Testis (tissue), 3 donors: ENCODE results near the gene PTGFRN. TPM values are rescaled to one million over a fixed set of nuclear protein-coding genes. Genes with fewer than 3 reads are reported as not detected.

Experiments used
- DNase-seq: peaks from one replicate; pipeline ENCODE4 v3.0.0-alpha.2; 2019
- H3K27ac ChIP-seq, 2 donors: fragments of 200-600 bp; sonication (generic); one replicate each; pipeline ENCODE4 v1.5.1; 2019
- H3K27me3 ChIP-seq: fragments of 200-600 bp; sonication (generic); one replicate; pipeline ENCODE4 v1.5.1; 2019
- H3K36me3 ChIP-seq: fragments of 200-600 bp; sonication (generic); one replicate; pipeline ENCODE4 v1.5.1; 2017; ENCODE audit warnings: low read depth; ENCODE audit errors: missing control alignments
- H3K4me1 ChIP-seq: fragments of 200-600 bp; sonication (generic); one replicate; pipeline ENCODE4 v1.5.1; 2019
- H3K4me3 ChIP-seq, 2 donors: fragments of 200-600 bp; sonication (generic); one replicate each; pipeline ENCODE4 v1.5.1; 2017 to 2019
- H3K9me3 ChIP-seq: fragments of 200-600 bp; sonication (generic); one replicate; pipeline ENCODE4 v1.5.1; 2017
- CTCF ChIP-seq, 3 experiments: fragments of 450-650 bp in 2 of 3; fragments of 200-600 bp in 1 of 3; sonication (generic) in 1 of 3; IDR thresholded peaks; one replicate each; pipeline ENCODE4 v1.5.1; 2016 to 2019; ENCODE audit warnings: antibody characterized with exemption in 3 of 3, mild to moderate bottlenecking in 2 of 3, moderate library complexity in 1 of 3
- POLR2A ChIP-seq: fragments of 450-650 bp; IDR thresholded peaks from one replicate; pipeline ENCODE4 v1.6.1; 2017; ENCODE audit warnings: antibody characterized with exemption, mild to moderate bottlenecking, moderate library complexity
- WGBS, 2 donors: methylation state at CpG; one replicate each; pipeline ENCODE4 v1.1.5; 2018; 5-methylcytosine and 5-hydroxymethylcytosine counted together
- intact Hi-C: fragments of 100-400 bp; cut with DNase I; formaldehyde crosslinking; loops from one replicate; pipeline ENCODE4 v1.15.1; 2023; ENCODE audit warnings: low total_unique reads
- polyA plus RNA-seq: library from polyadenylated mRNA; stranded (reverse); fragments of 350-450 nt; fragmentation: Illumina TruSeq; extraction: RNeasy Lipid Tissue Mini Kit (QIAGEN cat#74804); gene quantifications from one replicate; pipeline ENCODE4 v1.2.3, GENCODE V29; 2014; ENCODE audit warnings: low read depth, low replicate concordance; ENCODE audit not compliant: insufficient read depth
- total RNA-seq, 2 donors: library from RNA; depleted of rRNA; stranded (reverse); fragments of >200 nt; gene quantifications; one replicate each; pipeline ENCODE4 v1.2.3, GENCODE V29; 2016

PTGFRN gene
- total and polyA plus RNA-seq, 3 donors from 2014 or later, result 26.8 to 32.0 (median 28.1) TPM

- H3K4me3 ChIP-seq, result no peak overlapping the region
- H3K27ac ChIP-seq, result no peak overlapping the region
- no peaks in the 10 kb centered on the region for H3K36me3 ChIP-seq
- WGBS, 2 donors, result 94 to 96% methylated on average over 4 of the region's 4 CpGs
- DNase-seq, result no peak
- intact Hi-C loops, result no loop called here
- H3K4me1 ChIP-seq, result no peaks in the 10 kb centered on the region
- TF ChIP-seq CTCF (IDR thresholded peaks at IDR 0.05), result no peak
- TF ChIP-seq POLR2A, result no peak
- H3K27me3 ChIP-seq, result no peaks in the 10 kb centered on the region
- H3K9me3 ChIP-seq, result no peaks in the 10 kb centered on the region
Observed at GRCh38 chr1:116869611-116870010, 40.1 kb upstream of the PTGFRN start.

DNA sequence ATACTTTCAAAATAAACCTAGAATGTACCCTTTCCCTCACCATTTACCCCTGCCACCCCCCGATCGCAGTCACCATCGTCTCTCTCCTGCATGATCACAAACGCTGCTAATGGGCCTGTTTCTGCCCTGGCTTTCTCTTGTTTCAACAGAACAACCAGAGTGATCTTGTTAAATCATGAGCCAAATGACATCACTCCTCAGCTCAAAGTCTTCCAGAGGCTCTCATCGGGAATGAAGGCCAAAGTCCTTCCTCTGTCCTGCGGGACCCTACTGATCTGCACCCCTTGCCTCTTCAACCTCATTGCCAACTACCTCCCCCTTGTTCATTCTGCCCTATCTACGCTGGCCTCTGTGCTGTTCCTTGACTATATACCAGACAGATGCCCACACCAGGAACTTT, 39.4 kb upstream of the PTGFRN start:
- no peaks in the 10 kb centered on the region for H3K36me3 ChIP-seq
- no peaks in the 10 kb centered on the region for H3K4me1 ChIP-seq
- H3K27me3 ChIP-seq, result no peaks in the 10 kb centered on the region
- WGBS, 2 donors, result 88 to 92% methylated on average over 7 of the region's 7 CpGs
- intact Hi-C loops, result no loop called here
- H3K27ac ChIP-seq, result no peak overlapping the region
- H3K4me3 ChIP-seq, result no peak overlapping the region
- TF ChIP-seq CTCF (IDR thresholded peaks at IDR 0.05) (no peak), POLR2A (no peak)
- DNase-seq, result no peak
- no peaks in the 10 kb centered on the region for H3K9me3 ChIP-seq

DNA sequence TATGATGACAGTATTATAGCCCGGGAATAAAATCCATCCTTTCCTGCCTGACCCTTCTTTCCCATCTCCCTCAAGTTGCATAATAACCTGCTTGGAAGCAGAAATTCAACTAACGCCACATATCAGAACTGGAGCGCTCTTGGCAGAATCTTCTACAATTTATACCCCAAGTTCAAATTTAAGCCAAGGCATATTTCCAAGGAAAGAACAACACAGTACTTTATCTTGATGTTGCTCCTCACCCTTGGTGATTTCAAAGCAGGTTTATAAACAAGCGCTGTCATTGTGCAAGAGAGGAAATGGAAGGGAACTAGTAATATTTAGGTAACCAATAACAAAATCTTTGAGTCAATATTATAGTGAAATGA, 38.0 kb upstream of the PTGFRN start:
- no peak for DNase-seq
- H3K27ac ChIP-seq, result no peak overlapping the region
- no peaks in the 10 kb centered on the region for H3K36me3 ChIP-seq
- no peak for TF ChIP-seq POLR2A
- no peak for TF ChIP-seq CTCF (IDR thresholded peaks at IDR 0.05)
- no peak overlapping the region for H3K4me3 ChIP-seq
- H3K4me1 ChIP-seq, result no peaks in the 10 kb centered on the region
- 83 to 90% methylated on average over 4 of the region's 4 CpGs for WGBS, 2 donors
- H3K27me3 ChIP-seq, result no peaks in the 10 kb centered on the region
- intact Hi-C loops, result no loop called here
- H3K9me3 ChIP-seq, result no peaks in the 10 kb centered on the region

- 77 to 81% methylated on average over 6 of the region's 6 CpGs for WGBS, 2 donors
Observed at GRCh38 chr1:116873680-116874271, 35.9 kb upstream of the PTGFRN start.

More at GRCh38 chr1:116873680-116874271, 35.9 kb upstream of the PTGFRN start:
- no peaks in the 10 kb centered on the region for H3K27me3 ChIP-seq
- no peaks in the 10 kb centered on the region for H3K9me3 ChIP-seq
- H3K36me3 ChIP-seq, result no peaks in the 10 kb centered on the region
- TF ChIP-seq POLR2A (no peak), CTCF (IDR thresholded peaks at IDR 0.05) (no peak)
- H3K4me1 ChIP-seq, result peaks cover 9% of the 10 kb centered on the region
- H3K27ac ChIP-seq, result no peak overlapping the region
- no peak overlapping the region for H3K4me3 ChIP-seq
- intact Hi-C loops, result no loop called here
- DNase-seq, result no peak
